Activated T-cell treated with anti-CD3 and anti-CD28 coated beads, Interleukin-2, amount 50 U/mL, for 24 hours (primary cell): ENCODE results near the gene CAPN3.

Experiments used
- DNase-seq: peaks from one replicate; pipeline ENCODE4 v3.0.0-alpha.2; 2020
- H3K27ac Mint-ChIP-seq: 2 replicates; pipeline ENCODE4 v1.8.0; 2020; ENCODE audit warnings: mild to moderate bottlenecking, mixed read lengths
- H3K27me3 Mint-ChIP-seq: 2 replicates; pipeline ENCODE4 v1.8.0; 2020; ENCODE audit warnings: mixed read lengths
- H3K36me3 Mint-ChIP-seq: 2 replicates; pipeline ENCODE4 v1.8.0; 2020; ENCODE audit warnings: low read depth, mixed read lengths
- H3K4me1 Mint-ChIP-seq: 2 replicates; pipeline ENCODE4 v1.8.0; 2020; ENCODE audit warnings: low read depth, mixed read lengths
- H3K4me3 Mint-ChIP-seq: 2 replicates; pipeline ENCODE4 v1.8.0; 2020; ENCODE audit warnings: mild to moderate bottlenecking, moderate library complexity, mixed read lengths
- H3K9me3 Mint-ChIP-seq: 2 replicates; pipeline ENCODE4 v1.8.0; 2020; ENCODE audit warnings: mixed read lengths

Gene CAPN3

GRCh38 chr15:42395838-42396237 is 36.5 kb downstream of the CAPN3 start:
- Mint-ChIP-seq H3K36me3 (peaks cover 4% of the 10 kb centered on the region), H3K4me3 (no peak overlapping the region), H3K27ac (no peak overlapping the region), H3K27me3 (no peaks in the 10 kb centered on the region), H3K9me3 (no peaks in the 10 kb centered on the region), H3K4me1 (no peaks in the 10 kb centered on the region)
- no peak for DNase-seq

GRCh38 chr15:42401544-42402454 is 42.5 kb downstream of the CAPN3 start:
- DNase-seq: peak; percentile 36
- peaks cover 8% of the 10 kb centered on the region for H3K36me3 Mint-ChIP-seq
- no peaks in the 10 kb centered on the region for H3K9me3 Mint-ChIP-seq
- H3K27me3 Mint-ChIP-seq: no peaks in the 10 kb centered on the region
- peak overlapping the region; percentile 31 for H3K27ac Mint-ChIP-seq
- H3K4me3 Mint-ChIP-seq: peak overlapping the region; percentile 71
- peaks cover 9% of the 10 kb centered on the region for H3K4me1 Mint-ChIP-seq

GRCh38 chr15:42402455-42403205 is 43.3 kb downstream of the CAPN3 start:
- no peak for DNase-seq
- Mint-ChIP-seq H3K36me3 (peaks cover 8% of the 10 kb centered on the region), H3K4me3 (no peak overlapping the region), H3K27ac (peak overlapping the region; percentile 31), H3K27me3 (no peaks in the 10 kb centered on the region), H3K9me3 (no peaks in the 10 kb centered on the region), H3K4me1 (peaks cover 9% of the 10 kb centered on the region)

- DNase-seq: no peak
- H3K9me3 Mint-ChIP-seq: no peaks in the 10 kb centered on the region
- no peak overlapping the region for H3K4me3 Mint-ChIP-seq
- peaks cover 8% of the 10 kb centered on the region for H3K36me3 Mint-ChIP-seq
- H3K4me1 Mint-ChIP-seq: peaks cover 9% of the 10 kb centered on the region
- no peaks in the 10 kb centered on the region for H3K27me3 Mint-ChIP-seq
- H3K27ac Mint-ChIP-seq: no peak overlapping the region
Observed at GRCh38 chr15:42403389-42403788, 44.1 kb downstream of the CAPN3 start.

- Mint-ChIP-seq H3K36me3 (peaks cover 8% of the 10 kb centered on the region), H3K4me1 (peaks cover 9% of the 10 kb centered on the region), H3K27ac (no peak overlapping the region), H3K27me3 (no peaks in the 10 kb centered on the region), H3K4me3 (no peak overlapping the region), H3K9me3 (no peaks in the 10 kb centered on the region)
- no peak for DNase-seq
Observed at GRCh38 chr15:42404461-42405235, 45.3 kb downstream of the CAPN3 start.

- Mint-ChIP-seq H3K27me3 (no peaks in the 10 kb centered on the region), H3K36me3 (peaks cover 11% of the 10 kb centered on the region), H3K27ac (no peak overlapping the region), H3K4me1 (peaks cover 9% of the 10 kb centered on the region), H3K9me3 (no peaks in the 10 kb centered on the region), H3K4me3 (no peak overlapping the region)
- DNase-seq: no peak
Observed at GRCh38 chr15:42405863-42406482, 46.7 kb downstream of the CAPN3 start.

GRCh38 chr15:42408178-42408577 is 48.9 kb downstream of the CAPN3 start:
- Mint-ChIP-seq H3K4me3 (no peak overlapping the region), H3K4me1 (no peaks in the 10 kb centered on the region), H3K36me3 (peaks cover 29% of the 10 kb centered on the region), H3K27me3 (no peaks in the 10 kb centered on the region), H3K27ac (no peak overlapping the region), H3K9me3 (no peaks in the 10 kb centered on the region)
- DNase-seq: no peak

- no peaks in the 10 kb centered on the region for H3K27me3 Mint-ChIP-seq
- no peaks in the 10 kb centered on the region for H3K9me3 Mint-ChIP-seq
- no peak for DNase-seq
- no peak overlapping the region for H3K4me3 Mint-ChIP-seq
- peaks cover 38% of the 10 kb centered on the region for H3K36me3 Mint-ChIP-seq
- no peaks in the 10 kb centered on the region for H3K4me1 Mint-ChIP-seq
- H3K27ac Mint-ChIP-seq: no peak overlapping the region
Observed at GRCh38 chr15:42409011-42409410, 49.7 kb downstream of the CAPN3 start.

GRCh38 chr15:42411884-42412283 is 52.6 kb downstream of the CAPN3 start:
- peaks cover 66% of the 10 kb centered on the region for H3K36me3 Mint-ChIP-seq
- H3K27me3 Mint-ChIP-seq: no peaks in the 10 kb centered on the region
- no peak overlapping the region for H3K27ac Mint-ChIP-seq
- DNase-seq: no peak
- H3K9me3 Mint-ChIP-seq: no peaks in the 10 kb centered on the region
- H3K4me3 Mint-ChIP-seq: no peak overlapping the region
- H3K4me1 Mint-ChIP-seq: no peaks in the 10 kb centered on the region

GRCh38 chr15:42413920-42414319 is 54.6 kb downstream of the CAPN3 start:
- no peak for DNase-seq
- Mint-ChIP-seq H3K4me1 (no peaks in the 10 kb centered on the region), H3K4me3 (no peak overlapping the region), H3K27me3 (no peaks in the 10 kb centered on the region), H3K36me3 (peaks cover 84% of the 10 kb centered on the region), H3K9me3 (no peaks in the 10 kb centered on the region), H3K27ac (peak overlapping the region; percentile 26)

- no peak overlapping the region for H3K27ac Mint-ChIP-seq
- no peak for DNase-seq
- no peak overlapping the region for H3K4me3 Mint-ChIP-seq
- H3K4me1 Mint-ChIP-seq: no peaks in the 10 kb centered on the region
- H3K36me3 Mint-ChIP-seq: peaks cover 93% of the 10 kb centered on the region
- no peaks in the 10 kb centered on the region for H3K9me3 Mint-ChIP-seq
- H3K27me3 Mint-ChIP-seq: no peaks in the 10 kb centered on the region
Observed at GRCh38 chr15:42419369-42419768, 60.1 kb downstream of the CAPN3 start.

- no peaks in the 10 kb centered on the region for H3K27me3 Mint-ChIP-seq
- H3K9me3 Mint-ChIP-seq: no peaks in the 10 kb centered on the region
- H3K27ac Mint-ChIP-seq: peak overlapping the region; percentile 16
- H3K4me3 Mint-ChIP-seq: no peak overlapping the region
- no peak for DNase-seq
- no peaks in the 10 kb centered on the region for H3K4me1 Mint-ChIP-seq
- peaks cover 94% of the 10 kb centered on the region for H3K36me3 Mint-ChIP-seq
Observed at GRCh38 chr15:42421376-42421775, 62.1 kb downstream of the CAPN3 start.

- DNase-seq: no peak
- H3K27ac Mint-ChIP-seq: peak overlapping the region; percentile 86
Observed at GRCh38 chr15:42427429-42428223, 68.3 kb downstream of the CAPN3 start.

More at GRCh38 chr15:42427429-42428223, 68.3 kb downstream of the CAPN3 start:
- Mint-ChIP-seq H3K4me3 (no peak overlapping the region), H3K9me3 (no peaks in the 10 kb centered on the region), H3K4me1 (peaks cover 6% of the 10 kb centered on the region), H3K36me3 (peaks cover 90% of the 10 kb centered on the region), H3K27me3 (no peaks in the 10 kb centered on the region)
